ENCODE results near the gene WWOX. TPM values are rescaled to one million over a fixed set of nuclear protein-coding genes. Genes with fewer than 3 reads are reported as not detected.

WWOX gene
- total and polyA plus RNA-seq, 2 donors (not counting 3 experiments of a cell fraction or from before 2014, with no cell fraction given) = 6.2 to 12.5 TPM

- Histone ChIP-seq H3K4me1 (ENCODE audit: control insufficient read depth, extremely low read depth, insufficient read depth, low read length) (peaks cover 15% of the 10 kb centered on the region), H3K4me3 (replicated peaks in 1 of 3; ENCODE audit: insufficient read depth in 1 of 3, low read depth in 1 of 3, low read length in 3 of 3) (no peak overlapping the region), H3K36me3 (ENCODE audit: control insufficient read depth in 2 of 2, extremely low read depth in 1 of 2, insufficient read depth in 2 of 2, low read length in 2 of 2) (no peaks in the 10 kb centered on the region), H3K27me3 (ENCODE audit: control insufficient read depth in 2 of 2, insufficient read depth in 2 of 2, low read length in 2 of 2) (no peaks in the 10 kb centered on the region), H3K79me2 (ENCODE audit: control insufficient read depth, insufficient read depth, low read length) (no peaks in the 10 kb centered on the region), H3K9me1 (replicated peaks; ENCODE audit: control insufficient read depth, extremely low read depth, insufficient read depth, low read length) (no peaks in the 10 kb centered on the region), H2AFZ (ENCODE audit: low read depth, low read length) (no peak overlapping the region), H3K9ac (replicated peaks; ENCODE audit: extremely low read depth, insufficient read depth, low read length) (no peak overlapping the region), H4K20me1 (replicated peaks; ENCODE audit: control insufficient read depth, extremely low read depth, insufficient read depth, low read length) (no peaks in the 10 kb centered on the region), H3K9me3 (replicated peaks; ENCODE audit: control insufficient read depth, insufficient read depth, low read length) (no peaks in the 10 kb centered on the region), H3K4me2 (ENCODE audit: insufficient read depth, low read length) (no peak overlapping the region), H3K27ac (ENCODE audit: insufficient read depth, low read depth, low read length) (no peak overlapping the region)
- intact Hi-C loops (cut with micrococcal nuclease) (loop anchor here (5.0 kb wide), 1 partner anchor 91 kb away; no protein-coding TSS in a partner anchor), dilution Hi-C loops (cut with MboI; ENCODE audit: extremely low pct_ligation_motif_present, low sequenced_read_pairs) (no loop called here)
- BruUV-seq (replicated peaks) = no TSS peak
- ChIA-PET CTCF (no interaction called here), POLR2A (no interaction called here)
- FAIRE-seq = no peak
- TF ChIP-seq POLR2A (IDR thresholded peaks at IDR 0.05; ENCODE audit: low read depth, low read length) (no peak), MYC (IDR thresholded peaks at IDR 0.05; ENCODE audit: low read depth, low read length) (no peak), GATA2 (IDR thresholded peaks at IDR 0.05; ENCODE audit: insufficient read depth, insufficient read length, low read depth, low read length) (no peak), MAX (IDR thresholded peaks at IDR 0.05; ENCODE audit: insufficient read depth, insufficient read length) (no peak), JUN (IDR thresholded peaks at IDR 0.05; ENCODE audit: borderline replicate concordance, insufficient read depth, insufficient read length, low read depth) (no peak), POLR2AphosphoS5 (IDR thresholded peaks at IDR 0.05; ENCODE audit: insufficient read depth, low read depth, low read length) (no peak), EZH2 (IDR thresholded peaks at IDR 0.05; ENCODE audit: borderline replicate concordance, low read depth, low read length, severe bottlenecking) (no peak), FOS (IDR thresholded peaks at IDR 0.05; ENCODE audit: borderline replicate concordance, insufficient read depth, low read length) (no peak)
- TF ChIP-seq, protein P1, sequence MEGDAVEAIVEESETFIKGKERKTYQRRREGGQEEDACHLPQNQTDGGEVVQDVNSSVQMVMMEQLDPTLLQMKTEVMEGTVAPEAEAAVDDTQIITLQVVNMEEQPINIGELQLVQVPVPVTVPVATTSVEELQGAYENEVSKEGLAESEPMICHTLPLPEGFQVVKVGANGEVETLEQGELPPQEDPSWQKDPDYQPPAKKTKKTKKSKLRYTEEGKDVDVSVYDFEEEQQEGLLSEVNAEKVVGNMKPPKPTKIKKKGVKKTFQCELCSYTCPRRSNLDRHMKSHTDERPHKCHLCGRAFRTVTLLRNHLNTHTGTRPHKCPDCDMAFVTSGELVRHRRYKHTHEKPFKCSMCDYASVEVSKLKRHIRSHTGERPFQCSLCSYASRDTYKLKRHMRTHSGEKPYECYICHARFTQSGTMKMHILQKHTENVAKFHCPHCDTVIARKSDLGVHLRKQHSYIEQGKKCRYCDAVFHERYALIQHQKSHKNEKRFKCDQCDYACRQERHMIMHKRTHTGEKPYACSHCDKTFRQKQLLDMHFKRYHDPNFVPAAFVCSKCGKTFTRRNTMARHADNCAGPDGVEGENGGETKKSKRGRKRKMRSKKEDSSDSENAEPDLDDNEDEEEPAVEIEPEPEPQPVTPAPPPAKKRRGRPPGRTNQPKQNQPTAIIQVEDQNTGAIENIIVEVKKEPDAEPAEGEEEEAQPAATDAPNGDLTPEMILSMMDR (IDR thresholded peaks at IDR 0.05; ENCODE audit: extremely low read depth in 1 of 2, insufficient read depth in 1 of 2, low read depth in 1 of 2, low read length in 2 of 2) = no peak
- no peak for DNase-seq (ENCODE audit: low read depth, low spot score)
These were observed 41.5 kb downstream of the WWOX start for GRCh38 chr16:78140818-78141466.
